Central memory CD8-positive, alpha-beta T cell (primary cell): ENCODE data around the gene GAS7.

Source experiments
- ATAC-seq: fragments of 150-1000 bp; cut with Tn5 transposase; replicated peaks from 2 replicates; pipeline ENCODE4 v1.10.0; 2022; ENCODE audit warnings: mild to moderate bottlenecking, moderate FRiP score, moderate number of reproducible peaks; ENCODE audit not compliant: poor library complexity, severe bottlenecking; ENCODE audit errors: extremely low read depth
- DNase-seq, 2 donors: peaks; one replicate each; pipeline ENCODE4 v3.0.0; 2021; ENCODE audit warnings: low spot score in 2 of 2
- H3K27ac Mint-ChIP-seq: one replicate; pipeline ENCODE4 v1.8.0; 2022; ENCODE audit warnings: low read depth, mild to moderate bottlenecking, moderate library complexity, mixed read lengths
- H3K27me3 Mint-ChIP-seq: one replicate; pipeline ENCODE4 v1.8.0; 2022; ENCODE audit warnings: mixed read lengths
- H3K36me3 Mint-ChIP-seq: one replicate; pipeline ENCODE4 v1.8.0; 2022; ENCODE audit warnings: mild to moderate bottlenecking, moderate library complexity, mixed read lengths; ENCODE audit not compliant: insufficient read depth
- H3K4me1 Mint-ChIP-seq: one replicate; pipeline ENCODE4 v1.8.0; 2022; ENCODE audit warnings: mixed read lengths
- H3K4me3 Mint-ChIP-seq: one replicate; pipeline ENCODE4 v1.8.0; 2022; ENCODE audit warnings: mild to moderate bottlenecking, moderate library complexity, mixed read lengths
- H3K9me3 Mint-ChIP-seq: one replicate; pipeline ENCODE4 v1.8.0; 2022; ENCODE audit warnings: mixed read lengths

The GAS7 gene

GRCh38 chr17:9987779-9988585 is 210.4 kb downstream of the GAS7 start:
- no peaks in the 10 kb centered on the region for H3K27me3 Mint-ChIP-seq
- no peak for DNase-seq
- peaks cover 2% of the 10 kb centered on the region for H3K36me3 Mint-ChIP-seq
- H3K4me3 Mint-ChIP-seq, result no peak overlapping the region
- peaks cover 12% of the 10 kb centered on the region for H3K4me1 Mint-ChIP-seq
- no peak for ATAC-seq
- H3K27ac Mint-ChIP-seq, result peak overlapping the region; percentile 52
- peaks cover 5% of the 10 kb centered on the region for H3K9me3 Mint-ChIP-seq

- no peak overlapping the region for H3K27ac Mint-ChIP-seq
- no peaks in the 10 kb centered on the region for H3K27me3 Mint-ChIP-seq
- H3K9me3 Mint-ChIP-seq, result peaks cover 5% of the 10 kb centered on the region
- H3K4me3 Mint-ChIP-seq, result no peak overlapping the region
- ATAC-seq (no peak), DNase-seq (no peak)
- H3K4me1 Mint-ChIP-seq, result peaks cover 20% of the 10 kb centered on the region
- H3K36me3 Mint-ChIP-seq, result peaks cover 4% of the 10 kb centered on the region
These were observed 211.5 kb downstream of the GAS7 start for GRCh38 chr17:9986754-9987382.

GRCh38 chr17:9985646-9986045 is 212.8 kb downstream of the GAS7 start:
- no peak for DNase-seq
- H3K36me3 Mint-ChIP-seq, result peaks cover 2% of the 10 kb centered on the region
- peaks cover 21% of the 10 kb centered on the region for H3K4me1 Mint-ChIP-seq
- peaks cover 5% of the 10 kb centered on the region for H3K9me3 Mint-ChIP-seq
- no peak for ATAC-seq
- no peaks in the 10 kb centered on the region for H3K27me3 Mint-ChIP-seq
- H3K27ac Mint-ChIP-seq, result peak overlapping the region; percentile 9
- no peak overlapping the region for H3K4me3 Mint-ChIP-seq

GRCh38 chr17:9984768-9985167 is 213.6 kb downstream of the GAS7 start:
- Mint-ChIP-seq H3K36me3 (peaks cover 2% of the 10 kb centered on the region), H3K9me3 (peaks cover 5% of the 10 kb centered on the region), H3K4me3 (no peak overlapping the region), H3K4me1 (peaks cover 21% of the 10 kb centered on the region), H3K27ac (no peak overlapping the region), H3K27me3 (no peaks in the 10 kb centered on the region)
- DNase-seq, result no peak
- ATAC-seq, result no peak

GRCh38 chr17:9982159-9982558 is 216.2 kb downstream of the GAS7 start:
- no peak overlapping the region for H3K27ac Mint-ChIP-seq
- H3K36me3 Mint-ChIP-seq, result peaks cover 3% of the 10 kb centered on the region
- DNase-seq (no peak), ATAC-seq (no peak)
- no peak overlapping the region for H3K4me3 Mint-ChIP-seq
- no peaks in the 10 kb centered on the region for H3K27me3 Mint-ChIP-seq
- H3K9me3 Mint-ChIP-seq, result no peaks in the 10 kb centered on the region
- peaks cover 13% of the 10 kb centered on the region for H3K4me1 Mint-ChIP-seq

GRCh38 chr17:9981344-9981915 is 217.0 kb downstream of the GAS7 start:
- Mint-ChIP-seq H3K4me3 (no peak overlapping the region), H3K36me3 (peaks cover 3% of the 10 kb centered on the region), H3K27me3 (no peaks in the 10 kb centered on the region), H3K27ac (no peak overlapping the region), H3K4me1 (peaks cover 15% of the 10 kb centered on the region), H3K9me3 (no peaks in the 10 kb centered on the region)
- DNase-seq (no peak), ATAC-seq (no peak)

- no peak overlapping the region for H3K27ac Mint-ChIP-seq
- no peak for ATAC-seq
These were observed 218.9 kb downstream of the GAS7 start for GRCh38 chr17:9979463-9979995.

GRCh38 chr17:9977180-9977575 is 221.2 kb downstream of the GAS7 start:
- no peak overlapping the region for H3K4me3 Mint-ChIP-seq
- H3K9me3 Mint-ChIP-seq, result no peaks in the 10 kb centered on the region
- no peak for DNase-seq
- peaks cover 3% of the 10 kb centered on the region for H3K36me3 Mint-ChIP-seq
- no peak for ATAC-seq
- H3K27ac Mint-ChIP-seq, result no peak overlapping the region
- peaks cover 17% of the 10 kb centered on the region for H3K4me1 Mint-ChIP-seq
- H3K27me3 Mint-ChIP-seq, result no peaks in the 10 kb centered on the region

More at GRCh38 chr17:9979463-9979995, 218.9 kb downstream of the GAS7 start:
- Mint-ChIP-seq H3K4me1 (peaks cover 15% of the 10 kb centered on the region), H3K9me3 (no peaks in the 10 kb centered on the region), H3K36me3 (peaks cover 3% of the 10 kb centered on the region), H3K27me3 (no peaks in the 10 kb centered on the region), H3K4me3 (no peak overlapping the region)
- no peak for DNase-seq

GRCh38 chr17:9976283-9977179 is 221.9 kb downstream of the GAS7 start:
- no peaks in the 10 kb centered on the region for H3K27me3 Mint-ChIP-seq
- no peak overlapping the region for H3K27ac Mint-ChIP-seq
- no peak for ATAC-seq
- peaks cover 1% of the 10 kb centered on the region for H3K36me3 Mint-ChIP-seq
- no peaks in the 10 kb centered on the region for H3K9me3 Mint-ChIP-seq
- no peak for DNase-seq
- H3K4me1 Mint-ChIP-seq, result peaks cover 16% of the 10 kb centered on the region
- H3K4me3 Mint-ChIP-seq, result no peak overlapping the region

GRCh38 chr17:9974448-9975381 is 223.7 kb downstream of the GAS7 start:
- DNase-seq (no peak), ATAC-seq (no peak)
- Mint-ChIP-seq H3K4me1 (peaks cover 16% of the 10 kb centered on the region), H3K36me3 (peaks cover 1% of the 10 kb centered on the region), H3K27ac (no peak overlapping the region), H3K4me3 (no peak overlapping the region), H3K9me3 (no peaks in the 10 kb centered on the region), H3K27me3 (no peaks in the 10 kb centered on the region)

GRCh38 chr17:9973669-9974447 is 224.5 kb downstream of the GAS7 start:
- Mint-ChIP-seq H3K4me1 (peaks cover 16% of the 10 kb centered on the region), H3K4me3 (no peak overlapping the region), H3K9me3 (no peaks in the 10 kb centered on the region), H3K27ac (no peak overlapping the region), H3K27me3 (no peaks in the 10 kb centered on the region), H3K36me3 (peaks cover 1% of the 10 kb centered on the region)
- no peak for ATAC-seq
- DNase-seq, result no peak
